Non-pigmented ciliary epithelial cell (primary cell): ENCODE measurements around the gene WNT8A.
"Not testable (repeated sequence)": the region's sequence is repeated elsewhere in the genome, so short reads cannot be mapped to it uniquely, and the experiment has no call there.

Experiments
- DNase-seq: peaks from one replicate; pipeline ENCODE4 v3.0.0-alpha.2; 2010; ENCODE audit warnings: low read depth

WNT8A gene, protein sequence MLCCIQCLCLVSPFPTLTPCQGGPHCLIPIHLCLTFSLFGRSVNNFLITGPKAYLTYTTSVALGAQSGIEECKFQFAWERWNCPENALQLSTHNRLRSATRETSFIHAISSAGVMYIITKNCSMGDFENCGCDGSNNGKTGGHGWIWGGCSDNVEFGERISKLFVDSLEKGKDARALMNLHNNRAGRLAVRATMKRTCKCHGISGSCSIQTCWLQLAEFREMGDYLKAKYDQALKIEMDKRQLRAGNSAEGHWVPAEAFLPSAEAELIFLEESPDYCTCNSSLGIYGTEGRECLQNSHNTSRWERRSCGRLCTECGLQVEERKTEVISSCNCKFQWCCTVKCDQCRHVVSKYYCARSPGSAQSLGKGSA

DNA sequence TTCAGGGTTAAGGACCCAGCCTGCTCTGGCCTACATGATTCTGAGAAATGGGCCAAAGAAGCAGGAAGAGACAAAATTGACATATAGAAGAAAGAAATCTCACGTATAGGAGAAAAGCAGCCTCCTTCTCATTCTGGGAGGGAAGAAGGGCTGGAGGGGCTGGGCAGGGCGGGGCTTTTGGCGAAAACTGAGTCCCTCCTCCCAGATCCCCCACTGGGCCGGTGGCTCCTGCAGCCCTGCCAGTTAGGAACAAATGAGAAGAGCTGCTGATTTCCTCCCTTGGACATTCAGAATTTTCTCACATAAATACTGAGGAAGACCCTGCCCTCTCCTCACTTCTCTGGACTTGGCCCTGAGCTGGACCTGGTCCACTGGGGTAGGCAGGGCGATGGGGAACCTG lies at the start of gene WNT8A:
WNT8A (plus strand) TSS at position 332 of the 400 bp plus-strand sequence. CDS start 95 bp downstream, outside the sequence.
- DNase-seq, result no peak

DNA sequence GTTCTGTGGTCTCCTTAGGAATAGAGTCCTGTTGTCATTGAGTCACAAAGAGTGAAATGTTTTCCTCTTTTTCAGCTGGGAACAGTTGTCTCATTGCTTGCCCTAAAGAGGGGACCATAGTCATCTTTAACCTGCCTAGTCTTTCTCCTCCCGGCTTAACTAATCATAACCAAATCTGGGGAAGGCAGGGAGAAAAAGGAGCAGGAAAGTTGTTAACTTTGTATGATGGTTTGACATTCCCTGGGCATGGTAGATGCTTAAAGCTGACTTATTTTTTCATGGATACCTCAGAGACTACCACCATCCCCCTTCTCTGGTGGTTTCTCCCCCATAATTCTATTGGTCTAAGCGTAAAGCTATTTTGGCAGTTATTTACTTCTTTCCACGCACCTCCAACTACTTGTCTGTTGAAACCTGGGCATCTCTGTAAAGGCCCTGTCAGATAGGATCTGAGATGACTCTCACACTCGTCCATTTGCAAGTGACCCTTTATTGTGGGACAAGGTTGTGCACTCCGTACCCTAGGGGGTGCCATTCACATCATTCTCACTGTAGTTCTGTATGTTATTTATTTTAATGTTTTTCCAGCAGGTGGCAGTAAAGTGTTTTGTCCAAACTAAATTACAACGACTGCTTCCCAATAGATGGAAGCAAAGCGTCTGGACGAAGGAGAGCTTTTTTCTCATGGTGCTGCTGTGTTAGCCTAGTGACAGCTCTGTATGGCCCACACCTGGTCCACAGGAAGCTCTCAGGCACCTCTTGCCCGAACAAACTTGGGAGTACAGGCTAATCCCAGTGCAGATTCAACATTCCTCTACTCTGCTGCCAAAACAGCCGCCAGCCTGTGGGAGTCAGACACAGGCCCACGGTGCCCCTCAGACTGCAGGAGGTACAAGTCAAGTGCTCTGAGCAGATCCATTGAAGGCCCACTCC lies 48.0 kb upstream of the WNT8A start:
- DNase-seq, result peak; percentile 63

DNA sequence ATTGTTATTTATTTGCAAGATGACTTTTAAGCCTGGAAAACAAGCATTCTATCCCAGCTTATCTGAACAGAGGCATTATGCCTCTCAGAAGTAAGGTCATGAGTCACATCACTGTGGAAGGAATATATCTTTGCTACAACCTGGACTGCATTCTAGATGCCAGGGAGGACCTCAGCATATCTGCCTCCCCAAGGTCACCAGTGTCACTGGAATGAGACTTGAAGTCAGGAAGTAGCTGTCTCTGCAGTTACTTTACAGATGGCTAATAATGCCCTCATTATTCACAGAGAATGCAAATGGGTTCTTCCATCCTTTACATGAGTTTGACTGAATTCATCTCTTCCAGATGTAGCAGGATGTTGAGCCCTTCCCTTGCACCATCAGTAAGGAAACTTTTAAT lies 46.6 kb upstream of the WNT8A start:
- no peak for DNase-seq

DNA sequence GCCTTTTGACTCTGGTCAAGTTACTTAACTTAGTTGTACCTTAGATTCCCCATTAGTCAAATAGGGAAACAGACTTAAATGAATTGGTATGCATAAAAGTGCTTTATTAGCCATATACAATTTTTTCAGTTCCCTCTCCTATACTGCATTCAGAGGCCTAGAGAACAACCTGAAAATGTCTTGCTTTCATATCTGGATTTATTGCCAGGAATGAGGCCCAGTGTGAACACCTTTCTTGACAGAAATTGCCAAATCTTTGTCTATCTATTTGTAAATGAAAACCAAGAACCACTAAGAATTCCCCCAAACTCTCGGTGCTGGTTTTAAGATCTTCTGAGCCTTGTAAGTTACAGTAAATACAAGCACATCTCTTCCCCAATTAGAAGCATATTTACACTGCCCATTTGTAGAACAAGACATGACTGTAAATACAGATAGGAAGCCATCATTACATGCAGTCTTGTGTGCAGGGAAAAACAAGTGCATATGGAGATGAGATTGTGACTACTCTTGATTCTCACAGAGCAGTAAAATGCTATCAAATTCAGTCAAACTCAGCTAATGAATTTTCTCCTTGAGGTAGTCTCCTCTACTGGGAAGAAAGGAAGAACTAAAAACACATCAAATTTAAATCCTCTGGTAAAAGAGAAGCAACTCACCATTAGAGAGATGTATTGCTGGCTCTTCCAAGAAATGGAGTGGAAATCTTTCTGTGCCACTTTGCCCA lies 45.8 kb upstream of the WNT8A start:
- DNase-seq, result no peak

DNA sequence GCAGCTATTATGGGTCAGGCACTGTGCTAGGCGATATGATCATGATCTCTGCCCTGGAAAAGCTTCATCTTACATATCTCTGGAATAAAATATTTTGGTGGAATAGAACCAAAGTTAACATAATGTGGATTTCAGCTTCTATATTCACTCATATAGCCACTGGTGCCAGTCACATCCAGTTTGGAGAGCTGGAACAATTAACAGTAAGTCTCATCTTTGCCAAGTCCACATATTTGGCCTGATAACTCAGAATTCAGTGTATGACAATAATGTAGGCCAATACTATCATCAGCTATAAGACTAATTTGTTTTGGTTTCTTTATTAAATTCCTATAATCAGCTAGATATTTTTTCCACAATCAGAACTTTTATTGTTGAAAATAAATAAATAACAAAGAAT lies 45.0 kb upstream of the WNT8A start:
- no peak for DNase-seq

DNA sequence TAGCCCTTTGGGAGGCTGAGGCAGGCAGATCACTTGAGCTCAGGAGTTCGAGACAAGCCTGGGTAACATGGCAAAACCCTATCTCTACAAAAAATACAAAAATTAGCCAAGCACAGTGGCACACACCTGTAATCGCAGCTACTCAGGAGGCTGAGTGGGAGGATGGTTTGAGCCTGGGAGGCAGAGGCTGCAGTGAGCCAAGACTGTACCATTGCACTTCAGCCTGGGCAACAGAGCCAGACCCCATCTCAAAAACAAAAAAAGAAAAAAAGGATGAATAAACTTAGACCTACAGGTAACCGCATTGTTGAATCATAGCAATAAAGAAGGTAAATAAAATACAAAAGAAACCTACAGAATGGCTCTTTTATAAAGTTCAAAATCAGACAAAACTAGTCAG lies 38.5 kb upstream of the WNT8A start:
- not testable (repeated sequence) for DNase-seq

DNA sequence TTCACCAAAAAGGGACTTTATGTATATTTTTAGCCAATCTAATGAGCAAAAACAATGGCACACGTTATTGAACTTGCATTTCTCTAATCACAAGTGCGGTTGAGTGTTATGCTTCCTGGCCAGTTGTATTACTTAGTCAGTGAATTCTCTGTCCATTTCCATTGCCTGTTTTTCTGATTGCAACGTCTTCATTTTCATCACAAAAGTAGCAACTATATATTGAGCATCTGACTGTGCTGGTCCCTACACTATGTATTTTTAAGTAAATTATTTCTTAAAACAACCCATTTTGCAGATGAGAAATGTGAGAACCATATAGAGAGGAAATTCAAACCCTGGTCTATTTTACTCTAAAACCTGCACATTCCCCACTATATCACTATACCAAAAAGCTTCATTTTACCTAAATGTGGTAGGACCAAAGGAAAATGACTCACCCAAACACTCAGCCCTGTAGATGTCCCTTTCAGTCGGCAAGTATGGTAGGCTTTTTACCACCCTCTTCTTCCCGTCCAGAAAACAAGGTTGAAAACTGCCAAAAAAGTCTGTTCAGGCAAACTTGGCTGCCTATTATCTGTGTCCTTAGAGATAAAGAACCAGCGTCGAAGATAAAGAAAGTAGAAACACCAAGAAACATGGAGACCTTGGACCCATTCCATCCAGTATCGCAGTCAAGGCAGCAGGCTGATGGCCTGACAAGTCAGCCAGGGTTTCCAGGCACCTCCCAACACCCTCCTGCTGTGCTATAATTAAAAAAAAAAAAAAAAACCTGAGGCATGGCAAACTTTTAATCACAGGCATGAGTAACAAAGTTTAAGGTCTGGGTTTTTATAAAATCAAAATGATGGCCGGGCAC lies 32.2 kb upstream of the WNT8A start:
- no peak for DNase-seq

DNA sequence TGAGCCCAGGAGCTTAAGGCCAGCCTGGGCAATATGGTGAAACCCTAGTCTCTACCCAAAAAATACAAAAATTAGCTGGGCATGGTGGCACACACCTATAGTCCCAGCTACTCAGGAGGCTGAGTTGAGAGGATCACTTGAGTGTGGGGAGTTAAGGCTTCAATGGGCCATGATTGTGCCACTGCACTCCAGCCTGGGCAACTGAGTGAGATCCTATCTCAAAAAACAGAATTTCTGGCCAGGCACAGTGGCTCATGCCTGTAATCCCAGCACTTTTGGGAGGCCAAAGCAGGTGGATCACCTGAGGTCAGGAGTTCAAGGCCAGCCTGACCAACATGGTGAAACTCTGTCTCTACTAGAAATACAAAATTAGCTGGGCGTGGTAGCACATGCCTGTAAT lies 31.1 kb upstream of the WNT8A start:
- DNase-seq, result not testable (repeated sequence)

DNA sequence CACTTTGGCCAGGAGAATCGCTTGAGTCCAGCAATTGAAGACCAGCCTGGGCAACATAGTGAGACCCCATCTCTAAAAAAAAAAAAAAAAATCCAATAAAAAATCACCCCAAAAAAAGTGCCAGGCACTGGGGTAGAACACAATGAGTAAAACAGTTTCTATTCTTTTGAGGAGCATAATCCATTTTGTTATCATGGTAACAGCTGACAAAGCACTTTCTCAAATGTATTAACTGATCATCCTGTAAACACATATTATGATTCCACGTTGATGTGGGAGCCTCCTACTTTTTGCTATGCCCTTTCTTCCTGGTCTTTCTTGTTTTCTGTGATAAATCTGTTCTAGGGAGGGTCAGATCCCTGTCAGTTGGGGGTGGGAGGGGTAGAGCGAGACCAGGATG lies 30.3 kb upstream of the WNT8A start:
- DNase-seq, result no peak

DNA sequence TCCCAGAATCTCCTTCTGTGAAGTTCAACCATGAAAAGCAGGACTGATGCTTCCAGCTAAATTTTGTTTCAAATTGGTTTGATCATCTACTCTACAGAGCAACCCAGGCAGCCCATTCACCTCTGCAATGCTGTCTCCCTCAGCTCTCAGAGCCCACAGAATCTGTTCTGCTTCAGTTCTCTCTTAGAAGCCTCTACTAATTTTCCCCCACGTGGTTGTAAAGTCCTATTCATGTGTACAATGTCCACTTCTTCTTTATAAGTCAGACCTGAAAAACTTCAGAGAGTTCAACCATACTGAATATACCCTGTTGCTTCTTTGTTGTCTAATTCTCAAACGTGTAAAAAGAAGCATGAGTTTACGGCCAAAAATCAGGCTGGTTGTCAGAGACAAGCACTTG lies 29.6 kb upstream of the WNT8A start:
- DNase-seq, result no peak

DNA sequence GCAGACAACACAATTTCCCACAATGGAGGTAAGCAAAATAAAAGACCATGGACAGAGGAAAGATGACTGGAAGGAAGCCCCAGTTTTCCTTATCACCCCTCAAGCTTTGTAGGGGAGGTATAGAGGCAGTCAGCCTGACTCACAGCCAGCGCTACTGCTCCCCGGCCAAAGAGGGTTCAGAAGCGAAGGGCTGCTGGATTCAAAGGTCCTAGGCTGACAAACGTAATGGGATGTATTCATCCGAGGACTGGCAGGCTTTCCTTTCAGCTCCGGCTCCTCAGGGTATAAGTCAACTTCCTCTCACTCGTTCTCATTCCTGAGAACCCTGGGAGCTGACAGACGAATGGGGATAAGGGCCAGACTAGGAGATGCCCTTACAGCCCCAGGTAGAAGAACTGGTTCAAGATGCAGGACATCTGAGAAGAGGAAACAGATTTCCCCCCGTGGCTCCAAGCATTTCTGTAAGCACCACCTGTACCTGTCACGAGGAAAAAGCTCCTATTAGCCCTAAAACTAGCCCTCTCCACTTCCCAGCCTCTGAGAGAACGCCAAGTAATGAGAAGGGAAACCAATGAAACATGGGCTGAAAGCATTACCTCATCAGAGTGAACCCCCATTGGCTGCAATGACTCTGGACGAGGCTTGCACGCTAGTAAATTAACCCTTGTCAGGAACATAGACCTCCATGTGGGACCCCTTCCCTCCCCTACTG lies 28.8 kb upstream of the WNT8A start:
- no peak for DNase-seq

DNA sequence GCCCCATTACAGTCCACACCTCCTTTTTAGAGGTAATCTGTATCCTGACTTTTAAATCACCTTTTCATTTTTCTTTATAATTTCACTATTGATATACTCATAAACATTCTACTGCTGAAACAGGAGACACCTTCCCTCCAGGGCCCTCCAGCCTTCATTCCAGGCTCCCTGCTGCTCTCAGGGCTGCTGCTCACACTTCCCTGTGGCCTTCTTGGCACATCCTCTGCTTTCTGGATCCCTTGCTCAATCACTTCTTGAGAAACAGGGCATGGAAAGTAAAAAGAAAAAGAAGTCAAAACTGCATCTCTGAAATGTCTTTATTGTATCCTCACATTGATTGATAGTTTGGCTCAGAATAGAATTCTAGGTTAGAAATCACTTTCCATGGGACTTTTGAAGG lies 19.3 kb upstream of the WNT8A start:
- DNase-seq, result no peak

DNA sequence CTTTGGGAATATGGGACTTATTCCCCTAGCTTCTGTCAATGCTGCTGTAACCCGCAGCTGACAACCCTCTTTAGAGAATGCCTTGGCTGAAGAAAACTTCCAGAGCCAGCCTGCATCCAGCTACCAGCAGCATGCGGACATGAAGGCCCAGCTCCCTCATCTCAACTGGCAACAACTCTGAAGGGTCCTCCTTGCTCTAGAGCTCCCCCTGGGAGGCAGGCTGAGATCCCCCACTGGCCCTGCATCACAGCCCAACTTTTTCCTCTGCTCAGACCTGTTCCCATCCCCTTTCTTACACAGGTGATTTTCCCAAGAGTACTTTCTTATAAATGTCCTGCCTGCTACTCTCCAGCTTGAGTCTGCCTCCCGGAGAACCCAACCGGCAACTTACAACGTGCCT lies 18.7 kb upstream of the WNT8A start:
- no peak for DNase-seq

DNA sequence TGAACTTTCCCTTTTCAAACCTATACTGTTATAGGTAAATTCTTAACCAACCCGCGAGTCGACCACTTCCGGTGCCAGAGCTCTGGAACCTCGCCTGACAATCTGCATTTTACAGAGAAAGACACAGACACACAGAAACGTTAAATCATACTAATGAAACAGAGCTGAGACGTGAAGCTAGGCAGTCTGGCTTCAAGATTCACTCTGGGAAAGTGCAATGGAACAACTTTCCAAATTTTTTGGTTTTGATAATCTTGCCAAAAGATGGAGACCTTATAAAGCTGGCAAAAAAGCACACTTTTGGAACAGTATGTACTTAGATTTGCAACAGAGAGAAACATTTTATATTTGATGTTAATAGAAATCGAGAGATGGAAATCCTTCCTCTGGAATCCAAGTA lies 15.9 kb upstream of the WNT8A start:
- no peak for DNase-seq

DNA sequence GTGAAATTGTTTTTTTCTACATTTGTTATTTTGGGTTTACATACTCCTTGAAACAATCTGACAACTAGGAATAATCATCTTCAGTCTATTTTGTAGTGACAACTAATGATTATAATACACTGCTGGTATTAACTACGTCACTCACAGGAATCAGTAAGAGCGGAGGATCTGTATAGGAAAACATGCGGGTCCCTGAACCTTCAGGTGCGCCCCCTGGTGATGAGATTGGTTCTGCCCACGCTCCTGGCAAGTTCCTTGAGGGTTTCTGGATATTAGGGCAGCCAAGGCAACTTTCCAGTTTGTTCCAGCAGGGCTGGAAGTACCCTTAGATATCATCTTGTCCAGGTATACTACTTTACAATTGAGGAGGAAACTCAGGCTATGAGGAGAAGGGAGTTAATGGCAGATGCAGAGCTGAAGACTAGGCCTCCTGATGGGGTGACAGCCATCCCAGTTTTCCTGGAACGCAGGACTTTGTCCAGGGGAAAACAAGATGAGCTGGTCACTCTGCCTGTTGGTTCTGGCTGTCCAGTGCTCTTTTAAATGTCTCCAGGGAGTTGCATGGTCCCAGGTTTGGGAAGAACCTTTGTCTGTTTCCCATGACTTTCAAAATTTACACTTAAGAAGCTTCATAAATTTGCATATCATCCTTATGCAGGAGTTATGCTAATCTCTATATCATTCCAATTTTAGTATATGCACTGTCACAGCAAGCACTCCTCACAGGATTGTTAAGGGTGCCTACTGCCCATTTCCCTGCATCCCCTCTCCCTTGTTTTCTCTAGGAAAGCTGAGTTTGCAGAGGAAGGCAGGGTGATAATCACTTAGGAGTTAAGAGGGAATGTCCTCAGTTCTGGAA lies 14.9 kb upstream of the WNT8A start:
- DNase-seq, result peak; percentile 19

DNA sequence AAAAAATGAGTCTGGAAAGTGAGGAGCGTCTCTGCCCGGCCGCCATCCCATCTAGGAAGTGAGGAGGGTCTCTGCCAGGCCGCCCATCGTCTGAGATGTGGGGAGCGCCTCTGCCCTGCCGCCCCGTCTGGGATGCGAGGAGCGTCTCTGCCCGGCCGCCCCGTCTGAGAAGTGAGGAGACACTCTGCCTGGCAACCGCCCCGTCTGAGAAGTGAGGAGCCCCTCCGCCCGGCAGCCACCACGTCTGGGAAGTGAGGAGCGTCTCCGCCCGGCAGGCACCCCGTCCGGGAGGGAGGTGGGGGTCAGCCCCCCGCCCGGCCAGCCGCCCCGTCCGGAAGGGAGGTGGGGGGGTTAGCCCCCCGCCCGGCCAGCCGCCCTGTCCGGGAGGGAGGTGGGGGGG lies 13.8 kb upstream of the WNT8A start:
- DNase-seq, result not testable (repeated sequence)

DNA sequence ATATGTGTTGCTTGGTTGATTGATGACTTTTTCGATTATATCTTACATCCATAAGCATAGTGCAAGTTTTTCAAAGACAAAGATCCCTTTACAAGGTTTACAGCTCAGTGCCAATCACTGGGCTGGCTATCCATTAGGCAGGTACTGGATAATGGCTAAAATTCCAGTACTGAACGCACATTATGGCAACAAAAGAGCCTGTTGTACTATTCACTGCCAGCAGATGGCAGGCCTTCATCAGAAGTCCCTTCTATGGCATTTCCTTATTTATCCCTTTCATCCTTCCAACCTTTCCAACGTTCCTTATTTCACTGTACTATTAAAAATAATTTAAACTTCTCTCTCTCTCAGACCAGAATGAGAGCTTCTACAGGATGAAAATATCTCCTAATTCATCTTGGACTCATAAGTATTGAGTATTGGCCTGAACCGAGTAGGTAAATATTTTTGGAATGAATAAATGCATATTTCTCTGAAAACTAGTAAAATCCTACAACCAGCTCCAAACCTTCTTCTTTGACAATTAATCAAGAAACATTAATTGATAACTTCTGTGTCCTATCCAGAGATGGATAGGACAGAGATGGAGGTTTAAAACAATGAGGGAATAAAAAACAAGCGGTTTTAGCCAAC lies 6.7 kb upstream of the WNT8A start:
- DNase-seq, result peak; percentile 26

DNA sequence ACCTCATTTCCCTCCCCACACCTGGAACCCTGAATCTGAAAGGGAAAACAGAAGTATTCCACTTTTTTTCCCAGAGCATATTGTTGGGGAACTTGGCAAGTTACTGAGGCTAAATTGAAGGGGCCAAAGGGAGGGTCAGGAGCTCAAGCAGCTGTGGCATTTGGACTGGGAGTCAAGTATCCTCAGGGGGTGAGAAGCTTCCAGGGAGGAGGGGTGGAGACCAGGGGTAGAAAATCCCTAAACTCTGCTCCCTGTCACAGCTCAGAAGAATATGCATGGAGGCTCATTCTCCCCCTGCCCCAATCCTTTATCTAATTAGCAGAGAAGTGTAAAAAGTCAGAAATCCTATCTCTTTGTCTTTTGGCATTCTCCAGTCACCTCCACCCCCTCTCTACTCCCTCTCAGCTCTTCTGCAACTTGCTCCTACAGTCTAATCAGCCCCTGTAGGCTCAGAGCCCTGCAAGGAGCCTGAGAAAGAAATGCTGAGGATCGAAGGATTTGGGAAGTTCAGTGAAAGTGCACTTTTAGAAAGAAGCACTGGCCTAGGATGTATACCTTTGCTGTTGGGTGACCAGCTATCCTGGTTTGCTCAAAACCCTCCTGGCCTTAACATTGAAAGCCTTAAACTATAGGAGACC lies 5.7 kb upstream of the WNT8A start:
- no peak for DNase-seq

DNA sequence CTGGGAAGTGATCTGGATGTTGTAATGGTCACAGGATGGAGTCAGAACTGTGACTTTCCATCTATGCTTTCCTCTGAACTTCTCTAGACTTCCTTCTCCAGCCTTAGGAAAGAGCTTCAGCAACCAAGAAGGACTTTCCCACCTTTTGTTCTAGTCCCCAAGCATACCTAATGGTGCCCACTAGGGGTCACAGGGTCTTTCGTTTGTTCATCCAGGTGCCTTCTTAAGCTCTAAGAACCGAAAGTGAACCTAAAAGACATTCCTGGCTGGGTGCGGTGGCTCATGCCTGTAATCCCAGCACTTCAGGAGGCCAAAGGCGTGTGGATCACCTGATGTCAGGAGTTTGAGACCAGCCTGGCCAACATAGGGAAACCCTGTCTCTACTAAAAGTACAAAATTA lies 1.8 kb upstream of the WNT8A start:
- no peak for DNase-seq
